ENCODE results near the gene TPPP.

DNA sequence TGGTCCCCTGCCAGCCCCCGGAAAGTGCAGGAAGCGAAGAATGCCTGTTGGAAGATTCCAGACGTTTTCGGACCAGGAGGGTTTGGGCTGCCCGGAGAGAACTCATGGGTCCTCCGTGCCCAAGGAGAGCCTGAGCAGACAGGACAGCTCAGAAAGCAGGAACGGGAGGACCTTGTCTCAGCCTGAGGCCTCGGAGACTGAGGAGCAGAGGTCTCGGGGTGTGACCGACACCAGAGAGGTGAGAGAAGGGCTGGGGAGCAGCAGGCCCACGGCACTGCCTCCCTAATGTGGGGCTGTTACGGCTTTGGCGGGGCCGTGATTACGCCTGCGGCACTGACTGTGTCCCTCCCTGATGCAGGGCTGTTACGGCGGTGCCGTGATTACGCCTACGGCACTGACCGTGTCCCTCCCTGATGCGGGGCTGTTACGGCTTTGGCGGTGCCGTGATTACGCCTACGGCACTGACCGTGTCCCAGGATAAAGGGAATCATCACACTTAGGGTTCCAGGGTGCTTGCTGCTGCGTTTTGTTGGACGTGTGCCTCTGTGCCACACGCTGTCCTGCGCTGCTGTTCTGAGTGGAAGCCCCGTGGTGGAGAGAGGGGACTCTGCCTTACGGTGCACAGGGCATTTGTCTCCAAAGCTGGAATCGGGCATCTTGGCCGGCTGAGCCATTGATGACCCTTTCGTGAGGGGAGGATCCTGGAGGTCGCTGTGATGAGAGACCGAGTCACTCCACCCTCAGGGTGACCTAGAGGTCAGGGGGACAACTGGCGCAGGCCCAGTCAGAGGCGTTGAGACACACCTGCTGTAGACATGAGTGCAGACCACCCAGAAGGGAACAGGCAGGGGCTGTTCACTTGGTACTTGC is 55.3 kb downstream of the TPPP start:
- TF ChIP-seq, protein P1, sequence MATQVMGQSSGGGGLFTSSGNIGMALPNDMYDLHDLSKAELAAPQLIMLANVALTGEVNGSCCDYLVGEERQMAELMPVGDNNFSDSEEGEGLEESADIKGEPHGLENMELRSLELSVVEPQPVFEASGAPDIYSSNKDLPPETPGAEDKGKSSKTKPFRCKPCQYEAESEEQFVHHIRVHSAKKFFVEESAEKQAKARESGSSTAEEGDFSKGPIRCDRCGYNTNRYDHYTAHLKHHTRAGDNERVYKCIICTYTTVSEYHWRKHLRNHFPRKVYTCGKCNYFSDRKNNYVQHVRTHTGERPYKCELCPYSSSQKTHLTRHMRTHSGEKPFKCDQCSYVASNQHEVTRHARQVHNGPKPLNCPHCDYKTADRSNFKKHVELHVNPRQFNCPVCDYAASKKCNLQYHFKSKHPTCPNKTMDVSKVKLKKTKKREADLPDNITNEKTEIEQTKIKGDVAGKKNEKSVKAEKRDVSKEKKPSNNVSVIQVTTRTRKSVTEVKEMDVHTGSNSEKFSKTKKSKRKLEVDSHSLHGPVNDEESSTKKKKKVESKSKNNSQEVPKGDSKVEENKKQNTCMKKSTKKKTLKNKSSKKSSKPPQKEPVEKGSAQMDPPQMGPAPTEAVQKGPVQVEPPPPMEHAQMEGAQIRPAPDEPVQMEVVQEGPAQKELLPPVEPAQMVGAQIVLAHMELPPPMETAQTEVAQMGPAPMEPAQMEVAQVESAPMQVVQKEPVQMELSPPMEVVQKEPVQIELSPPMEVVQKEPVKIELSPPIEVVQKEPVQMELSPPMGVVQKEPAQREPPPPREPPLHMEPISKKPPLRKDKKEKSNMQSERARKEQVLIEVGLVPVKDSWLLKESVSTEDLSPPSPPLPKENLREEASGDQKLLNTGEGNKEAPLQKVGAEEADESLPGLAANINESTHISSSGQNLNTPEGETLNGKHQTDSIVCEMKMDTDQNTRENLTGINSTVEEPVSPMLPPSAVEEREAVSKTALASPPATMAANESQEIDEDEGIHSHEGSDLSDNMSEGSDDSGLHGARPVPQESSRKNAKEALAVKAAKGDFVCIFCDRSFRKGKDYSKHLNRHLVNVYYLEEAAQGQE (IDR thresholded peaks at IDR 0.05; ENCODE audit: low read depth), result no peak
- no peak for TF ChIP-seq EP300 (IDR thresholded peaks at IDR 0.05; ENCODE audit: borderline replicate concordance)
- TF ChIP-seq, protein P2, sequence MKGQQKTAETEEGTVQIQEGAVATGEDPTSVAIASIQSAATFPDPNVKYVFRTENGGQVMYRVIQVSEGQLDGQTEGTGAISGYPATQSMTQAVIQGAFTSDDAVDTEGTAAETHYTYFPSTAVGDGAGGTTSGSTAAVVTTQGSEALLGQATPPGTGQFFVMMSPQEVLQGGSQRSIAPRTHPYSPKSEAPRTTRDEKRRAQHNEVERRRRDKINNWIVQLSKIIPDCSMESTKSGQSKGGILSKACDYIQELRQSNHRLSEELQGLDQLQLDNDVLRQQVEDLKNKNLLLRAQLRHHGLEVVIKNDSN (IDR thresholded peaks at IDR 0.05), result no peak
- no peak for TF ChIP-seq TAF1 (IDR thresholded peaks at IDR 0.05; ENCODE audit: low read depth)
- TF ChIP-seq, protein P3, sequence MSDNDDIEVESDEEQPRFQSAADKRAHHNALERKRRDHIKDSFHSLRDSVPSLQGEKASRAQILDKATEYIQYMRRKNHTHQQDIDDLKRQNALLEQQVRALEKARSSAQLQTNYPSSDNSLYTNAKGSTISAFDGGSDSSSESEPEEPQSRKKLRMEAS (IDR thresholded peaks at IDR 0.05), result no peak
- TF ChIP-seq FOXM1 (IDR thresholded peaks at IDR 0.05; ENCODE audit: borderline replicate concordance, low read depth), result no peak
- no peak for TF ChIP-seq NFIC (IDR thresholded peaks at IDR 0.05)
- TF ChIP-seq RAD21 (IDR thresholded peaks at IDR 0.05; ENCODE audit: low read depth), result no peak
- no peak for TF ChIP-seq TCF12 (IDR thresholded peaks at IDR 0.05; ENCODE audit: low read depth)
- no peak for TF ChIP-seq CEBPB (IDR thresholded peaks at IDR 0.05)

Data from Ishikawa (cell line).